ENCODE data around the gene SWI5.

Gene SWI5

GRCh38 chr9:128321343-128321742 is 45.3 kb downstream of the SWI5 start:
- DNase-seq (ENCODE audit: low read depth in 3 of 3), result no peak

DNA sequence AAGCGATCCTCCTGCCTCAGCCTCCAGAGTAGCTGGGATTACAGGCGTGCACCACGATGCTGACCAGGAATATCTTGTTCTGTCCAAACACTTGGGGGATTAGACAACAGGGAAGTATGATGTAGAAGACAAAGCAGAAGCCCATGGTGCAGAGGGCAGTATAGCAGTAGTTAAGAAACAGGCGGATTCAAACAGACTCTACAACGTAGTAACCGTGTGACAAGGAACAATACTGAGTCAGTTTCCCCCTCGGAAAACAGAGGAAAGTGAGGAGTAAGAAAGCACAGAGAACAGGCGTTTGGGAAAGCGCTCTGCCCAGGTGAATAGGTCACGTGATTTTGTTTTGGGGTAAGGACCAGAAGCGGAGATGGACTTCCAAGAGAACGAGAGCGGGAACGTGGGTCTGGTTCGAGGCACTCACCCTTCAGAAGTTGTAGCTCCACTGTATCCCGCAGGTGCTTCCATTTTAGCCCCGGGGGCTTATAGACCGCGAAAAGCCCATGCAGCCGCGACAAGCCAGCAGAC is 45.9 kb downstream of the SWI5 start:
- DNase-seq (ENCODE audit: low read depth in 3 of 3), result no peak

- DNase-seq (ENCODE audit: low read depth in 3 of 3), result peak; percentile 78 to 88 (median 87)
These were observed 46.5 kb downstream of the SWI5 start, which contains the start of the genes COQ4 and TRUB2 for GRCh38 chr9:128322404-128323211. Gene COQ4, plus strand, starts transcription at chr9:128322839. Its CDS starts 20 bp downstream, at chr9:128322859. Gene TRUB2, minus strand, starts transcription at chr9:128322447. Its CDS starts 39 bp downstream, at chr9:128322408.

GRCh38 chr9:128323212-128323730 is 47.2 kb downstream of the SWI5 start:
- no peak for DNase-seq (ENCODE audit: low read depth in 3 of 3)

DNA sequence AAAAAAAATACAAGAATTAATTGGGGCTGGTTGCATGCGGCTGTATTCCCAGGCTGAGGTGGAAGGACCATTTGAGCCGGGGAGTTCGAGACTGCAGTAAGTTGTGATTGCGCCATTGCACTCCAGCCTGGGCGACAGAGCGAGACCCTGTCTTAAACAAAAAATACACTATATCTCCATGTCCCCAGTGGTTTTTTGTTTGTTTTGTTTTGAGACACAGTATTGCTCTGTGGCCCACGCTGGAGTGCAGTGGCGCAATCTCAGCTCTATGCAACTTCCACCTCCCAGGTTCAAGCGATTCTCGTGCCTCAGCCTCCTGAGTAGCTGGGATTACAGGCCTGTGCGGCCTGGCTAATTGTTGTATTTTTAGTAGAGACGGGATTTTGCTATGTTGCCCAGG is 47.7 kb downstream of the SWI5 start:
- no peak for DNase-seq (ENCODE audit: low read depth in 3 of 3)

DNA sequence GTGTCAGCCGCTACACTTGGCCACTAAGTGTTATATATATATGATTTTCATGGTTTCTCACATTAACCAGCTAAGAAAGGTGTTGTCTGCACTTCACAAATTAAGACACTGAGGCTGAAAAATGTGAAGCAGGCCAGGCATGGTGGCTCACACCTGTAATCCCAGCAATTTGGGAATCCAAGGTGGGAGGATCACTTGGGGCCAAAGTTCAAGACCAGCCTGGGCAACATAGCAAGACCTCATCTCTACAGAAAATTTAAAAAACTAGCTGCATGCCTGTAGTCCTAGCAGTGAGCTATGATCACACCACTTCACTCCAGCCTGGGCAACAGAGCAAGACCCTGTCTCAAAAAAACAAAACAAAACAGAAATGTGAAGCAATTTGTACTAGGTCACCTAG is 48.3 kb downstream of the SWI5 start:
- no peak for DNase-seq (ENCODE audit: low read depth in 3 of 3)

- DNase-seq (ENCODE audit: low read depth in 3 of 3), result no peak
These were observed 49.6 kb downstream of the SWI5 start for GRCh38 chr9:128325629-128326028.

- DNase-seq (ENCODE audit: low read depth in 3 of 3), result no peak
These were observed 57.4 kb downstream of the SWI5 start for GRCh38 chr9:128333451-128333869.

DNA sequence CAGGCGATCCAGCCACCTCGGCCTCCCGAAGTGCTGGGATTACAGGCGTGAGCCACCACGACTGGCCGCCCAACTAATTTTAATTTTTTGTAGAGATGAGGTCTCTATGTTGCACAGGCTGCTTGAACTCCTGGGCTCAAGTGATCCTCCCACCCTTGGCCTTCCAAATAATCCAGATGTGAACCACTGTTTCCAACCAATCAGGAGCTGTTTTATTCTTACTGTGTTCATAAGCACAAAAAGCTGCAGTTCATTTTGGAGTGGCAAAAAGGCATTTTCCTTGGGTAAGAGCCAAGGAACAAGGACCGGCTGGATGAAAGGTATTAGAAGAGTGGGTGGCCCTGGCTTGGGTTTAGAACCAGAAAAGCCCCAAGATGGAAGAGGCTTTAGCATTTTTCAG is 59.1 kb downstream of the SWI5 start:
- no peak for DNase-seq (ENCODE audit: low read depth in 3 of 3)

DNA sequence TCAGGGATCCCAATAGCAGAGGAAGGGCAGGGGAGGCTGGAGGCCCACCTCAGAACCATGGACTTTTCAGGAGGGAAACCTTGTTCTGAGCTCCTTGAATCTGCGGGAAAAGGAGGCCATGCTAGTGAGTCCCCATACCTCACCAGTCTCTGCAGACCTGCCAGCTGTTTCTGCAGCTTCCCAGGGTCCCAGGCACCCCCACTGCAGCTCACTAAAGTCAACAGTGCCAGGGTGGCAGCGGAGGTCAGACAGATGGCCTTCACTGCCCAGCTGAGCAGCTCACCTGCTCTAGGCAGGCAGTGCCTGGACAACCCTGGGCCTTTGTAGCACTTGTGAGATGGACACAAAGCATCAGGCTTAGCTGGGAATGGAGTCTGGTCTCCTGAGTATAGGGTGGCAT is 59.8 kb downstream of the SWI5 start:
- DNase-seq (ENCODE audit: low read depth in 3 of 3), result no peak

DNA sequence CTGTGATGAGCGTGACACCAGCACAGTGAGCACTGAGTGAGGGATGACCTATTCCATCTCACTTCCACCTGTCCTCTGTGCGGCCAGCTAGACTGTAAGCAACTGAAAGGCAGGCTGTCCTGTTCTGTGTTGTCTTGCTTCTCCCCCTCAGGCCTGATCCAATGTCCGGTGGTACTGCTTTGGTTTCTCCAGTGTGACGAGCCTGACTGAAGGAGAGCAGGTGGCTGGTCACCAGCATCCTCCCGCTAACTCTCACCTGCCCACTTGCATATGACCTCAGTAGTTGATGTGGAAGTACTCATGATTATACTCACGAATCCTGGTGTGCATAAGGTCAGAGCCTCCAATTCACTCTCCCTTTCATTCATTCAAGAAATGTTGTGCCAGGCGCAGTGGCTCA is 61.9 kb downstream of the SWI5 start:
- no peak for DNase-seq (ENCODE audit: low read depth in 3 of 3)
